OCI-LY1 (cell line): Measurements from ENCODE around the gene SDHA.

Experiments used
- CTCF ChIP-seq: fragments of 200-600 bp; sonication (generic), shearing (Covaris generic); IDR thresholded peaks from 2 replicates; pipeline ENCODE4 v1.5.1; 2017; ENCODE audit warnings: mild to moderate bottlenecking, antibody characterized with exemption, low read length, moderate library complexity, mixed read lengths
- EZH2 ChIP-seq: fragments of 200-600 bp; sonication (generic), shearing (Covaris generic); IDR thresholded peaks from 2 replicates; pipeline ENCODE4 v1.8.0; 2017; ENCODE audit warnings: borderline replicate concordance, mixed run types, mild to moderate bottlenecking, antibody characterized with exemption, low read length, moderate library complexity, mixed read lengths

- TF ChIP-seq CTCF (no peak), EZH2 (no peak)
Measured at GRCh38 chr5:181160-181559, 37.0 kb upstream of the SDHA start.
